Esophagus muscularis mucosa (tissue), 4 donors: ENCODE measurements around the gene CD47.

Source experiments
- EP300 ChIP-seq: sonication (generic); formaldehyde crosslinking; IDR thresholded peaks from one replicate; pipeline ENCODE4 v1.6.1; 2017; ENCODE audit warnings: antibody characterized with exemption
- POLR2AphosphoS5 ChIP-seq, 2 donors: sonication (generic); formaldehyde crosslinking; IDR thresholded peaks; one replicate each; pipeline ENCODE4 v1.6.1; 2017; ENCODE audit warnings: antibody characterized with exemption in 2 of 2
- TF ChIP-seq, protein P1 (sequence below), 3 experiments: fragments of 200-600 bp in 2 of 3; fragments of 450-650 bp in 1 of 3; sonication (generic) in 2 of 3; IDR thresholded peaks; one replicate each; pipeline ENCODE4 v1.5.1; 2017 to 2019; ENCODE audit warnings: antibody characterized with exemption in 3 of 3, mild to moderate bottlenecking in 2 of 3, moderate library complexity in 1 of 3

GRCh38 chr3:108118038-108118768, 27.4 kb upstream of the CD47 start:
- TF ChIP-seq POLR2AphosphoS5 (IDR thresholded peaks at IDR 0.05) = no peak
- TF ChIP-seq, protein P1, sequence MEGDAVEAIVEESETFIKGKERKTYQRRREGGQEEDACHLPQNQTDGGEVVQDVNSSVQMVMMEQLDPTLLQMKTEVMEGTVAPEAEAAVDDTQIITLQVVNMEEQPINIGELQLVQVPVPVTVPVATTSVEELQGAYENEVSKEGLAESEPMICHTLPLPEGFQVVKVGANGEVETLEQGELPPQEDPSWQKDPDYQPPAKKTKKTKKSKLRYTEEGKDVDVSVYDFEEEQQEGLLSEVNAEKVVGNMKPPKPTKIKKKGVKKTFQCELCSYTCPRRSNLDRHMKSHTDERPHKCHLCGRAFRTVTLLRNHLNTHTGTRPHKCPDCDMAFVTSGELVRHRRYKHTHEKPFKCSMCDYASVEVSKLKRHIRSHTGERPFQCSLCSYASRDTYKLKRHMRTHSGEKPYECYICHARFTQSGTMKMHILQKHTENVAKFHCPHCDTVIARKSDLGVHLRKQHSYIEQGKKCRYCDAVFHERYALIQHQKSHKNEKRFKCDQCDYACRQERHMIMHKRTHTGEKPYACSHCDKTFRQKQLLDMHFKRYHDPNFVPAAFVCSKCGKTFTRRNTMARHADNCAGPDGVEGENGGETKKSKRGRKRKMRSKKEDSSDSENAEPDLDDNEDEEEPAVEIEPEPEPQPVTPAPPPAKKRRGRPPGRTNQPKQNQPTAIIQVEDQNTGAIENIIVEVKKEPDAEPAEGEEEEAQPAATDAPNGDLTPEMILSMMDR (IDR thresholded peaks at IDR 0.05) = no peak
- no peak for TF ChIP-seq EP300
